Measurements from ENCODE around the gene VPS36. TPM values are rescaled to one million over a fixed set of nuclear protein-coding genes. Genes with fewer than 3 reads are reported as not detected.
A peak's percentile ranks its signal among the peaks of the same experiment; 100 is the strongest.

VPS36 gene
- total and polyA plus RNA-seq, 10 of the 15 experiments (the other 5 are each of a cell fraction or from before 2014, with no cell fraction given), result 10.3 to 29.0 (median 23.9) TPM

DNA sequence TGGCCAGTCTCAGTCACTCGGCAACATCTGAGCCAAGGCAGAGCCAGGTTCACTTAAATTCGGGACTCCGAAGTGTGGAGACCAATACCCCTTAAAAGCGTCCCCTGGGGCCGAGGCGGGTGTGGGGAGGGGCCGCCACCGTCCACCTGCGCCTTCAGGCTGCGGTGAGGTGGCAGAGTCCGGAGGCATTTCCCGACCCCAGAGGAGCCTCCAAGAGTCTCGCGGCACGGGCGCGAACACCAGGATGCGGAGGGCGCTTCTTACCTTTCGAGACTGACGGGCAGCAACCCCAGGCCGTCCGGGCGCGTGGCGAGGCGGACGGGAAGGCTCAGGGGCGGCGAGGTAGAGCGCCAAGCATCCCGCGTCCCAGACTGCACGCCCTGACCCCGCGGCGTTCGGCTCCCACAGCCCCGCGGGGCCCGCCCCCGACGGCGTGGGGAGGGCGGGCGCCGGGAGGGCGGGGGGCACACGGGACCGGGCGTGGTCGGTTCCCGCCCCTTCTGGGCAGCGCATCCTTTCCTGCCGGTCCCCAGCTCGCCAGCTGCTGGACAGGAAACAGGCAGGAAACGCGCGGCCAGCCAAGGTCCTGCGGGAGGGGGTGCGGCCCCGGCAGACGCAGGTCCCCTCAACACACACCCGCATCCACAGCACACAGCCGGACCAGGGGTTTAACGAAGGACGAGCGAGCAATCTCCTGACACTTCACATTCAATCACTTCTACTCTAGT is 44.5 kb downstream of the VPS36 start, which contains the start of gene THSD1:
Gene THSD1 (minus strand): TSS at position 406 of the 728 bp plus-strand sequence. CDS start 3,572 bp downstream, outside the sequence.
- POLR2A ChIA-PET, result no interaction called here

More for the DNA sequence above, 44.5 kb downstream of the VPS36 start, which contains the start of gene THSD1:
- ChIA-PET SMC1A (ENCODE audit: uncharacterized antibody, unreplicated experiment) (interaction anchor here (0.6 kb wide), 1 partner anchor 25 kb away, joined by 3 read pairs; no protein-coding TSS in a partner anchor), RAD21 (ENCODE audit: unreplicated experiment) (no interaction called here), CTCF (interaction anchor here (0.6 to 1.4 kb wide), 2 partner anchors 44 to 1094 kb away, joined by 3 to 4 read pairs; partner anchors contain the start of gene VPS36)
- H3K79me2 ChIP-seq (ENCODE audit: control insufficient read depth, insufficient read depth, low read length), result no peaks in the 10 kb centered on the region
- H3K9me3 ChIP-seq (replicated peaks; ENCODE audit: control insufficient read depth, insufficient read depth, low read length), result no peaks in the 10 kb centered on the region
- H3K36me3 ChIP-seq (ENCODE audit: control insufficient read depth in 2 of 2, insufficient read depth in 2 of 2, low read length in 1 of 2), result no peaks in the 10 kb centered on the region
- FAIRE-seq (no peak), ATAC-seq (peak; percentile 79), DNase-seq (ENCODE audit: low read depth, low spot score) (no peak)
- H3K4me1 ChIP-seq (ENCODE audit: control insufficient read depth, insufficient read depth, low read length), result no peaks in the 10 kb centered on the region
- no peaks in the 10 kb centered on the region for H4K20me1 ChIP-seq (ENCODE audit: control insufficient read depth, insufficient read depth)
- H3K27me3 ChIP-seq (replicated peaks in 1 of 2; ENCODE audit: control insufficient read depth in 2 of 2, insufficient read depth in 2 of 2, low read length in 1 of 2), result peaks cover 0 to 2% of the 10 kb centered on the region in 2 experiments; a peak in 2 of 4 replicates
- H3K4me2 ChIP-seq (ENCODE audit: control insufficient read depth, insufficient read depth), result peak within 1 kb of the TSS; percentile 17
- intact Hi-C loops (cut with micrococcal nuclease; ENCODE audit: unreplicated experiment), result no loop called here
- TF ChIP-seq SUZ12 (IDR thresholded peaks at IDR 0.05; ENCODE audit: unreplicated experiment), result peak; percentile 66
- TF ChIP-seq, protein P1, sequence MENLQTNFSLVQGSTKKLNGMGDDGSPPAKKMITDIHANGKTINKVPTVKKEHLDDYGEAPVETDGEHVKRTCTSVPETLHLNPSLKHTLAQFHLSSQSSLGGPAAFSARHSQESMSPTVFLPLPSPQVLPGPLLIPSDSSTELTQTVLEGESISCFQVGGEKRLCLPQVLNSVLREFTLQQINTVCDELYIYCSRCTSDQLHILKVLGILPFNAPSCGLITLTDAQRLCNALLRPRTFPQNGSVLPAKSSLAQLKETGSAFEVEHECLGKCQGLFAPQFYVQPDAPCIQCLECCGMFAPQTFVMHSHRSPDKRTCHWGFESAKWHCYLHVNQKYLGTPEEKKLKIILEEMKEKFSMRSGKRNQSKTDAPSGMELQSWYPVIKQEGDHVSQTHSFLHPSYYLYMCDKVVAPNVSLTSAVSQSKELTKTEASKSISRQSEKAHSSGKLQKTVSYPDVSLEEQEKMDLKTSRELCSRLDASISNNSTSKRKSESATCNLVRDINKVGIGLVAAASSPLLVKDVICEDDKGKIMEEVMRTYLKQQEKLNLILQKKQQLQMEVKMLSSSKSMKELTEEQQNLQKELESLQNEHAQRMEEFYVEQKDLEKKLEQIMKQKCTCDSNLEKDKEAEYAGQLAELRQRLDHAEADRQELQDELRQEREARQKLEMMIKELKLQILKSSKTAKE (IDR thresholded peaks at IDR 0.05; ENCODE audit: low read depth, poor library complexity, severe bottlenecking), result no peak
- TF ChIP-seq CEBPZ (IDR thresholded peaks at IDR 0.05; ENCODE audit: low read depth, low read length), result no peak
- no peak for TF ChIP-seq SP1 (IDR thresholded peaks at IDR 0.05; ENCODE audit: low read depth, low read length)
- TF ChIP-seq CREB1 (IDR thresholded peaks at IDR 0.05; ENCODE audit: low read depth), result no peak
- TF ChIP-seq BCL11A (IDR thresholded peaks at IDR 0.05; ENCODE audit: low read depth, low read length), result no peak
- no peak for TF ChIP-seq CEBPB (IDR thresholded peaks at IDR 0.05; ENCODE audit: borderline replicate concordance in 1 of 2, low read depth in 2 of 2, low read length in 2 of 2)
- TF ChIP-seq RBBP5 (conservative IDR thresholded peaks at IDR 0.05), result no peak
- TF ChIP-seq MYC (IDR thresholded peaks at IDR 0.05; ENCODE audit: insufficient read depth, insufficient read length, insufficient replicate concordance, low read length, severe bottlenecking), result no peak
- TF ChIP-seq SPI1 (IDR thresholded peaks at IDR 0.05; ENCODE audit: borderline replicate concordance, insufficient read depth, low read depth, low read length), result no peak
- no peak for TF ChIP-seq SIX5 (IDR thresholded peaks at IDR 0.05; ENCODE audit: low read depth, low read length, severe bottlenecking)
- TF ChIP-seq BHLHE40 (IDR thresholded peaks at IDR 0.05; ENCODE audit: borderline replicate concordance in 1 of 2, low read depth in 2 of 2, low read length in 1 of 2), result peak in 1 of 2 experiments; percentile 37; a peak in 1 of 4 replicates
- 13% methylated on average over 40 of the region's 68 CpGs for WGBS (ENCODE audit: insufficient coverage, insufficient replicate concordance, low lambda C conversion rate, missing lambda C conversion rate)
- no peak within 1 kb of the TSS for H3K9ac ChIP-seq (ENCODE audit: control insufficient read depth, insufficient read depth, low read length)
- in situ Hi-C loops (cut with MboI), result no loop called here
- BruUV-seq (replicated peaks), result no TSS peak
- no peak within 1 kb of the TSS for H3K27ac ChIP-seq (ENCODE audit: control insufficient read depth, insufficient read depth)
- H3K4me3 ChIP-seq, result peak within 1 kb of the TSS; percentile 42; the same call in 1 of the 2 replicates
- no peak within 1 kb of the TSS for H2AFZ ChIP-seq (ENCODE audit: control insufficient read depth, low read depth, low read length)

Data from GM12878 (cell line).